HUES6 (cell line): ENCODE data around the gene COL18A1.

ENCODE experiments used
- H3K27ac ChIP-seq: 2 replicates; pipeline ENCODE4 v1.7.0; 2013; ENCODE audit warnings: low read depth, mild to moderate bottlenecking, low read length, inconsistent platforms
- H3K27me3 ChIP-seq: 2 replicates; pipeline ENCODE4 v1.6.1; 2013; ENCODE audit warnings: low read length; ENCODE audit not compliant: control insufficient read depth, insufficient read depth
- H3K36me3 ChIP-seq: 2 replicates; pipeline ENCODE4 v1.6.1; 2013; ENCODE audit warnings: low read length; ENCODE audit not compliant: control insufficient read depth, insufficient read depth
- H3K4me1 ChIP-seq: 2 replicates; pipeline ENCODE4 v1.6.1; 2013; ENCODE audit warnings: low read length; ENCODE audit not compliant: control insufficient read depth, insufficient read depth
- H3K4me3 ChIP-seq: 2 replicates; pipeline ENCODE4 v1.5.1; 2013; ENCODE audit warnings: low read depth, low read length
- H3K9ac ChIP-seq: one replicate; pipeline ENCODE4 v1.6.1; 2013; ENCODE audit warnings: mild to moderate bottlenecking, low read length
- H3K9me3 ChIP-seq: 2 replicates; pipeline ENCODE4 v1.6.1; 2013; ENCODE audit warnings: low read depth, low read length; ENCODE audit not compliant: control insufficient read depth, insufficient read depth

Gene COL18A1

DNA sequence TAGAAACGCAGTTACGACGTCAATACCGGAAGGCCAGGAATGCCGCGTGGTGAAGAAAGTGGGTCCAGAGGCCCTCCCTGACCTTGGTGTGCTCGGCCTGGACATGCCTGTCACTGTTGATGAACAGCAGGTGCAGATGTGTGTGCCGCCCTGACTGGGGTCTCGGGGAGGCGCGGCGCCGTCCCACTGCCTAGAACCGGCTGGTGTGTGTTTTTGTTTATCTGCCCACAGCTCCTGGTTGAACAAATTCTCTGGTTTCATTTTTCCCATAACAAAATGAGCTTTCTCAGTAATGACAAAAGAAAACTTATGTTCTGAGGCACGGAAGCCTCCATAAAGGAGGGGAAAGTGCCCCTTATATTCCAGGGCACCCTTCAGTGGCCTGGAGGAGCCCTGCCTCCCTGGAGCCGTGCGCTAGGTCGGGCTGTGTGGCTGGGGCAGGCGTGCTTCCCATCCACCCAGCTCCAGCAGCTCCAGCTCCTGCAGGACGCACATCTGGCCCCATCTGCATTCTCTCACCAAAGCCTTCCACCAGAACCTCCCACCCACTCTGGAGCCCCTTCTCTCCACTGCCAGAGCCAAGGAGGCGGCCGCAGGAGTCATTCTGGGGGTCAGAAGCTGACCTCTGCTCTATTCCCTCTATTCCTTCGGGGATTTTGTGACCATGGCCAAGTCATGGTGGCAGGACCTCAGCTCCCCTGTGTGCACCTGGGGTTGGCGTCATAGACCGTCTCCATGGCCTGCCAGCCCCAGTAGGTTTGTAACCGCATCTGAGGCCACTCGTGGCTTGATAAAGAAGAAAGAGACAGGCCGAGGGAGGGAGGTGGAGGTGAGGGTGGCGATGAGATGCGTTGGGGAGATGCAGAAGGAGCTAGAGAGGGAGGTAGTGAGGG is 20.1 kb upstream of the COL18A1 start:
- Histone ChIP-seq H3K9ac (no peak overlapping the region), H3K4me1 (peaks cover 4% of the 10 kb centered on the region; the same call in 1 of the 2 replicates), H3K27ac (no peak overlapping the region)

DNA sequence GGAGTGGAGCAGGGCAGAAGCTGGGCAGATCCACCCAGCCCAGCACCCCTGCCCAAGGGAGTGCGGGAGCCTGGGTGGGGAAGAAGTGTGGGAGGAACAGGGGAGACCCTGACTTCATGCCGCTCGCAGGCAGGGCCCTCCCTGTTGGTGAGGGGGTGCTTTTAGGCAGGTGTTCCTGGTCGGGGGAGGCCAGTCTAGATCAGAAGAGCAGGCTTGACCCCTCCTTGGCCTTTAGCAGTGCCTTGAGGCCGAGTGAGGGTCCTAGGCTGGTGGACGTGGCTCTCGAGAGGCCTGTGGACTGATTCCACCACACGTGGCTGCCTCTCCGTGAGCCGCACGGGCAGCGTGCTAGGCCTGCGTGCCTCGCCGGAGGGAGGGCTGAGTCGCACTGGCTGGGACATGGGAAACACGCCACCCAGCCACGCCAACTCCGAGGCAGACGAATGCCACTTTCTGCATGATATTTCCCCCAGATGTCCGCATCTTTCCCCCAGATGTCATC is 19.4 kb upstream of the COL18A1 start:
- Histone ChIP-seq H3K4me3 (no peak overlapping the region), H3K27ac (no peak overlapping the region), H3K4me1 (peaks cover 4% of the 10 kb centered on the region; the same call in 1 of the 2 replicates), H3K9ac (no peak overlapping the region), H3K9me3 (peaks cover 3% of the 10 kb centered on the region; the same call in 1 of the 2 replicates), H3K27me3 (no peaks in the 10 kb centered on the region; the same call in 1 of the 2 replicates), H3K36me3 (no peaks in the 10 kb centered on the region)

More for the DNA sequence above, 20.1 kb upstream of the COL18A1 start:
- Histone ChIP-seq H3K36me3 (no peaks in the 10 kb centered on the region), H3K27me3 (no peaks in the 10 kb centered on the region; the same call in 1 of the 2 replicates), H3K9me3 (peaks cover 3% of the 10 kb centered on the region; the same call in 1 of the 2 replicates), H3K4me3 (no peak overlapping the region)

DNA sequence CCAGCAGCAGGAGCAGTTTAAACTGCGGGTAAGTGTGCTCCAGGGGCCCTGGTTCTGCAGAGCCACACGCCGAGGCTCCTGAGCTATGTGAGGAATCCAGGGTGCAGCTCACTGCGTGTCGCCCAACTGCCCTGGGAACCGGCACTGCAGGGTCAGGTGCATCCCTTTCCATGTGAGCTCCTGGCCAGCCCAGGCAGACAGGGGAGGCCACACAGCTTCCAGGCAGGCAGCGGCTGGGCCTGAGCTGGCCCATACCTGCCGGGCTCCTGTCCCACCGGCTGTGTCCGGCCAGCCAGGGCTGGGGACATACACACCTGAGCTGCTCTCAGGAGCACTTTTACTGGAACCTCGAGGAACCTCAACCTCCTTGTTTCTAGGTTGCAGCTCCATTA is 18.6 kb upstream of the COL18A1 start:
- Histone ChIP-seq H3K4me1 (peaks cover 4% of the 10 kb centered on the region; the same call in 1 of the 2 replicates), H3K36me3 (no peaks in the 10 kb centered on the region), H3K9me3 (peaks cover 3% of the 10 kb centered on the region; the same call in 1 of the 2 replicates), H3K27ac (no peak overlapping the region), H3K27me3 (no peaks in the 10 kb centered on the region; the same call in 1 of the 2 replicates), H3K9ac (no peak overlapping the region), H3K4me3 (no peak overlapping the region)

DNA sequence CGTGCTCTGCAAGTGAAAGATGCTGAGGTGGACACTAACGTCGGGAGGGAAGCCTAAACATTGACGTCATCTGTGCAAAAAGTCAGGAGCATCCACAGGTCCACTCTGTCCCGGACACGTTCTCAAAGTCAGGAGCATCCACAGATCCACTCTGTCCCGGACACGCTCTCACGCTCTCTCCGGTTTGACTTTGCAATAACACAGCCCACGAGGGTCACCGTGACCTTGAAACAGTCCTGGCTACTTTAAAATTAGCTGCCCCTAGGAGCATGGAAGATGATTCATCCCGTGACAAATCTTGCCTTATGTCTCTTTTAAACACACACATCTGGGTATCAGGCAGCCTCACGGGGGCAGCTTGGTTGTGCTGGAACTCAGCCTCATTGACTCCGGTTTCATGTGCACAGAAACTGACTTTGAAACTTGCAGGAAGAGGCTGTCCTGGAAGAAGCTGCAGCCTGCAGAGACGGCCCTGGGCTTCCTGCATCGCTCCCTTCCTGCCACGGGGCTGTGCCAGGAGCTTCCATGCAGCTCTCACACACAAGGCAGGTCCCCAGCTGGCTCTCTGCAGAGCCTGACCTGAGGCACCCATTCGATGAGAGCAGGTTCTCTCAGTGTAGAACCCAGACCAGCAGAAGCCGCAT is 18.1 kb upstream of the COL18A1 start:
- Histone ChIP-seq H3K9ac (no peak overlapping the region), H3K27ac (no peak overlapping the region), H3K36me3 (no peaks in the 10 kb centered on the region), H3K27me3 (no peaks in the 10 kb centered on the region; the same call in 1 of the 2 replicates), H3K9me3 (peaks cover 3% of the 10 kb centered on the region; the same call in 1 of the 2 replicates), H3K4me1 (peaks cover 4% of the 10 kb centered on the region; the same call in 1 of the 2 replicates), H3K4me3 (no peak overlapping the region)

DNA sequence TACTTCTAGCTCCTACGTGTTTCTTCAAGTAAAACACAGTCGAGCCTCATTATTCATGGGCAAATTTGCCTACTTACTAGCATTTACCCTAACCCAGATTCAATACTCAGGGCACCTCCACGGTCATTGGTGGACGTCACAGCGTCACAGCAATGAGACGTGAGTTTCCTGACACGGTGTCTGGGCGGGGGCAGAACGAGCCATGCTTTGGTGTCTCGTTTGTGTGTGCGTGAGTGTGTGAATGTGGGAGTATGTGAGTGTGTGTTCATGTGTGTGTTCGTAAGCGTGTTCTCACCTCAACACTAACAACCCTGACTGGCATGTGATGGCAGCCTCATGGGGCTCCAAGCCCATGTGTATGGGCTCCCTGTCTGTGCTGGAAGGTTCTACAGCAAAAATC is 17.5 kb upstream of the COL18A1 start:
- Histone ChIP-seq H3K27me3 (no peaks in the 10 kb centered on the region; the same call in 1 of the 2 replicates), H3K9me3 (peaks cover 2% of the 10 kb centered on the region; the same call in 1 of the 2 replicates), H3K4me1 (peaks cover 4% of the 10 kb centered on the region; the same call in 1 of the 2 replicates), H3K9ac (no peak overlapping the region), H3K4me3 (no peak overlapping the region), H3K27ac (no peak overlapping the region), H3K36me3 (no peaks in the 10 kb centered on the region)

DNA sequence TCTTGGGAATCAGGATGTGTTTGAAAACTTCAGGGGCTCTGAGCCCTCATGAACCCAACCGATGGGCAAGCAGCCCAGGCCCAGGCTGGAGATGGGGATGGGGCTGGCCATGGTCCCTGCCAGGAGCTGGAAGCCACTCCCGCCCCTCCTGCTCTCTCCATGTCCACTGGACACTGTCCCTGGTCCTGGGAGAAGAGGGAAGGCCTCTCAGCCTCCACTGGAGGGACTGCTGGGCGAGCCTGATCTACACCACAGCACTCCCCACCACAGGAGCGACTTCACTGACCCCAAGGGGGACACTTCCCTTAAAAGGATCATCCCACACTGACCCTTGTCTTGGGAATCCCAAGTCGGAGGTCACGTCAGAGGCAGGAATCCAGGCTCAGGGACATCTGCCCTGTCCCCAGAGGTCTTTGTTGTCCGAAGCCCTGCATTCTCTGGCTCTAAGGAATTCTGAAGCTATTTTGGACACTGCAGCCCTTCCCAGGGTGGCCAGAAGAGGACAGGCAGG is 16.9 kb upstream of the COL18A1 start:
- Histone ChIP-seq H3K4me1 (peaks cover 4% of the 10 kb centered on the region; the same call in 1 of the 2 replicates), H3K36me3 (no peaks in the 10 kb centered on the region), H3K4me3 (no peak overlapping the region), H3K9ac (no peak overlapping the region), H3K9me3 (no peaks in the 10 kb centered on the region), H3K27me3 (no peaks in the 10 kb centered on the region; the same call in 1 of the 2 replicates), H3K27ac (no peak overlapping the region)

DNA sequence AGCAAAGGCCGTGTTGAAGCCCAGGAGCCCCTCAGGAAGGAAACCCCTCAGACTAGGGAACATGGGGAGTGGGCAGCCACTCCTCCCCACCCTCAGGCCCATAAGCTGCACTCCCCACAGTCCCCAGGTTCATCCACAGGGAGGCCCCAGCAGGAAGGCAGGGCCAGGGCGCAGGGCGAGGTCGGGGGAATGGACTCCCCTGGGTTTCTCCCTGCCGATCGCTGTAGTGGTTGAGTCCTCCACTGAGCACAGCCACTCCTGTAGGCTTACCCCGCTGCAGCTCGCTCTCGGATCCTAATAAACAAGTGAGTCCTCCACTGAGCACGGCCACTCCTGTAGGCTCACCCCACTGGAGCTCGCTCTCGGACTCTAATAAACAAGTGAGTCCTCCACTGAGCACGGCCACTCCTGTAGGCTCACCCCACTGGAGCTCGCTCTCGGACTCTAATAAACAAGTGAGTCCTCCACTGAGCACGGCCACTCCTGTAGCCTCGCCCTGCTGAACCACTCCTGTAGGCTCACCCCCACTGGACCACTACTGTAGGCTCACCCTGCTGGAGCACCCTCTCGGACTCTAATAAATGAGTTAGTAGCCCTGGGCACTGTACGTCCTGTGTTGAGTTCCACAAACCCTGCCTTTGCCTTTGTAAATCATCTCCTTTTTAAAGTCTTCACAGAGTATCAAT is 16.2 kb upstream of the COL18A1 start:
- no peaks in the 10 kb centered on the region; the same call in 1 of the 2 replicates for H3K27me3 ChIP-seq
- H3K27ac ChIP-seq, result no peak overlapping the region
- H3K4me3 ChIP-seq, result no peak overlapping the region
- no peaks in the 10 kb centered on the region for H3K9me3 ChIP-seq
- no peaks in the 10 kb centered on the region; the same call in 1 of the 2 replicates for H3K4me1 ChIP-seq
- H3K36me3 ChIP-seq, result no peaks in the 10 kb centered on the region
- no peak overlapping the region for H3K9ac ChIP-seq

DNA sequence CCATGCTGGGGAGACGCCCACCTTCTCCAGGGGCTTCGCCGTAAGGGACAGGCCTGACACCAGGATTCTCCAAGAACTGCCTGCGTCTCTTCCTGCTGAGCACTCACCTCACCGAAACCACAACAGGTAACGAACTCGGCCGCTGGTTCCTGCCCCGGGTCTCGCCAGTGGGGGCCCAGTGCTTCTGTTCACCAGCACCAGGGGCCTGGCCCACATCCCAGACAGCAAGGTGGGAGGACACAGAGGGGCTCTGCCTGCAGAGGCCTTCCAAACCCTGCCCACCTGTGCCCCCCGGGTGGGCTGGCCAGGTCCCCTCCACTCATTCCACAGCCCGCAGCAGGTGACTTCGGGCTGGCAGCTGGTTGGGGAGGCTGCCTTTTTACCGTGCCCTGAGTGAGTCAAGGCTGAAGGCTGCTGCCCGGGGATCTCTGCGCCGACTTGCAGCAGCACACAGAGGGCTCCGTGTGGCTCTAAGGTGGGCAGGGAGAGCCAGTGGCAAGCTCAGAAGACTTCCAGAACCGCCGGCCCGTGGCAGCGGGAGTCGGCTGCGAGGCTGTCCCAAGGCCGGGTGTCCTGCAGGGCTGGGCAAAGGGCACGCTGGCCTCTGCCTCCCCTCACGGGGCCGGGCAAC is 14.7 kb upstream of the COL18A1 start:
- Histone ChIP-seq H3K27me3 (no peaks in the 10 kb centered on the region; the same call in 1 of the 2 replicates), H3K4me1 (no peaks in the 10 kb centered on the region; the same call in 1 of the 2 replicates)

DNA sequence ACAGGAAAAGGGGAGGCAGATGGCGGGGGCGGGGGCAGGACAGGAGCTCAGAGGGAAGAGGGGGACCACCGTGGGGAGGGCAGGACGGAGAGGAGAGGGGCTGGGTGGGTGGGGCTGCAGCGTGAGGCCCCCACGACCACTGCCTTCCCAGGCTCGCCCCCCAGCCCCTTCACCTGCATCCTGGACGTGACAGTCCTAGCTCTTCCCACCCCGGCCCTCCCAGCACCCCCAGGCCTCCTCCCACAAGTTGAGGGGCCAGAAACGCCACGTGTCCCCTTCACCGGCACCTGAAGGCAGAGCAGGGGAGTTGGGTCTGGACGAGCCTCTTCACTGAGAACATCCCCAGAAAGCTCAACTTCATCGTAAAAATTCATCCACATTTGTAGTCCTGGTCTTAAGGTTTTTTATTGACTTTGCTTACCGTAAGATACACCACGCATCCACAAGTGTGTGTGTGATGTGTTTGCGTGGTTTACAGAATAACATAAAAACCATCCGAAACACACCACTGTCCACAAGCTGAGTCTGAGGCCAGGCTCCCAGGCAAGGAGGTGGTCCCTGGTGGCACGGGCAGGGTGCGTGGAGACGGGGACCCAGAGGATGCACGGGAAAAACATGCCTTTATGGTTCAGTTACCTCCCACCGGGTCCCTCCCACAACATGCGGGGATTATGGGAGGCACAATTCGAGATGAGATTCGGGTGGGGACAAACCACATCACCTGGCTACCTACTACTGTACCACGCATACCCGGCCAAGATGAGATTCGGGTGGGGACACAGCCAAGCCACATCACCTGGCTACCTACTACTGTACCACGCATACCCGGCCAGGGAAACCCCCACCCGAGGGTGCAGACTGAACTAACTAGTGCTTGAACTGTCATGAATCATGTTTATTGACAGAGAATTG is 13.9 kb upstream of the COL18A1 start:
- Histone ChIP-seq H3K9ac (no peak overlapping the region), H3K9me3 (no peaks in the 10 kb centered on the region), H3K4me1 (no peaks in the 10 kb centered on the region; the same call in 1 of the 2 replicates), H3K27ac (no peak overlapping the region), H3K36me3 (no peaks in the 10 kb centered on the region), H3K4me3 (no peak overlapping the region), H3K27me3 (no peaks in the 10 kb centered on the region; the same call in 1 of the 2 replicates)

More for the DNA sequence above, 14.7 kb upstream of the COL18A1 start:
- no peaks in the 10 kb centered on the region for H3K9me3 ChIP-seq
- no peak overlapping the region for H3K9ac ChIP-seq
- no peaks in the 10 kb centered on the region for H3K36me3 ChIP-seq
- no peak overlapping the region for H3K27ac ChIP-seq
- H3K4me3 ChIP-seq, result no peak overlapping the region
